Thyroid gland (tissue), 4 donors: Measurements from ENCODE around the gene DAB1. TPM values are rescaled to one million over a fixed set of nuclear protein-coding genes. Genes with fewer than 3 reads are reported as not detected.

Experiments used
- DNase-seq, 2 donors: peaks; one replicate each; pipeline ENCODE4 v3.0.0-alpha.2; 2019
- H3K27ac ChIP-seq, 3 donors: fragments of 200-600 bp; sonication (generic); 1 replicate in 2 of 3; 2 replicates in 1 of 3; pipeline ENCODE4 v1.5.1; 2016 to 2019; ENCODE audit warnings: mild to moderate bottlenecking in 1 of 3, moderate library complexity in 1 of 3
- H3K27me3 ChIP-seq: fragments of 200-600 bp; sonication (generic); one replicate; pipeline ENCODE4 v1.5.1; 2019
- H3K36me3 ChIP-seq, 2 donors: fragments of 200-600 bp; sonication (generic); one replicate each; pipeline ENCODE4 v1.5.1; 2016 to 2019
- H3K4me1 ChIP-seq, 2 donors: fragments of 200-600 bp; sonication (generic); one replicate each; pipeline ENCODE4 v1.5.1; 2017 to 2019
- H3K4me3 ChIP-seq, 3 donors: fragments of 200-600 bp; sonication (generic); replicated peaks in 1 of 3; 1 replicate in 2 of 3; 2 replicates in 1 of 3; pipeline ENCODE4 v1.5.1; 2016; ENCODE audit warnings: mild to moderate bottlenecking in 1 of 3
- H3K9me3 ChIP-seq: fragments of 200-600 bp; sonication (generic); one replicate; pipeline ENCODE4 v1.5.1; 2017
- POLR2A ChIP-seq, 2 donors: fragments of 450-650 bp; IDR thresholded peaks; one replicate each; pipeline ENCODE4 v1.6.1; 2017; ENCODE audit warnings: antibody characterized with exemption in 2 of 2, mild to moderate bottlenecking in 2 of 2, moderate library complexity in 1 of 2
- WGBS, 2 donors: methylation state at CpG; one replicate each; pipeline ENCODE4 v1.1.5; 2017; 5-methylcytosine and 5-hydroxymethylcytosine counted together
- intact Hi-C: fragments of 100-400 bp; cut with DNase I; formaldehyde crosslinking; loops from one replicate; pipeline ENCODE4 v1.15.1; 2023
- total RNA-seq, 4 donors: library from RNA; depleted of rRNA; stranded (reverse); fragments of >200 nt; gene quantifications; one replicate each; pipeline ENCODE4 v1.2.3, GENCODE V29; 2016
- TF ChIP-seq, protein P1 (sequence below), 6 experiments: fragments of 200-600 bp in 3 of 6; fragments of 450-650 bp in 3 of 6; sonication (generic) in 3 of 6; IDR thresholded peaks; one replicate each; pipeline ENCODE4 v1.5.1; 2016 to 2019; ENCODE audit warnings: antibody characterized with exemption in 6 of 6, mild to moderate bottlenecking in 2 of 6, inconsistent platforms in 1 of 6, moderate library complexity in 1 of 6

DAB1 gene
- total RNA-seq, 4 donors from 2014 or later, result under 0.01 to 0.83 (median 0.21) TPM

DNA sequence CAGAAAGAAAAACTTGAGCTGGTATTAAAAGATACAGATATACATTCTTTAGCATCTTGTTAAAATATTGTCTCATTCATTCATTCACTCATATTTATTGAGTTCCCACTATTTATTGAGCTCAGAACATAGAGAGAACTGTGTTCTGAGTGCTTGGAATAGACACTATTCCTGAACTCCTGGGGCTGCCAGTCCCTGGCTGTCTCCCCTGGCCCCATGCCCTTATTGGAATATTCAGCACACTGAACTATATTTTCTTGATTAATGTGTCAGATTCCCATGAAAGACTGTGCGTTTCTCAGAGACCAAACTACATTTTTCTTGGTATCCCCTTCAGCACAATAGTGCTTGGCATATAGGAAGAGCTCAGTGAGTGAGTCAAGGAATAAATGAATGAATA, 44.0 kb upstream of the DAB1 start:
- no peaks in the 10 kb centered on the region for H3K27me3 ChIP-seq
- intact Hi-C loops, result no loop called here
- H3K36me3 ChIP-seq, result no peaks in the 10 kb centered on the region
- no peak for DNase-seq
- WGBS, 2 donors, result 74 to 92% methylated on average over 1 of the region's 1 CpG
- no peak overlapping the region for H3K4me3 ChIP-seq
- H3K4me1 ChIP-seq, result no peaks in the 10 kb centered on the region
- no peak overlapping the region for H3K27ac ChIP-seq
- H3K9me3 ChIP-seq, result no peaks in the 10 kb centered on the region
- TF ChIP-seq, protein P1, sequence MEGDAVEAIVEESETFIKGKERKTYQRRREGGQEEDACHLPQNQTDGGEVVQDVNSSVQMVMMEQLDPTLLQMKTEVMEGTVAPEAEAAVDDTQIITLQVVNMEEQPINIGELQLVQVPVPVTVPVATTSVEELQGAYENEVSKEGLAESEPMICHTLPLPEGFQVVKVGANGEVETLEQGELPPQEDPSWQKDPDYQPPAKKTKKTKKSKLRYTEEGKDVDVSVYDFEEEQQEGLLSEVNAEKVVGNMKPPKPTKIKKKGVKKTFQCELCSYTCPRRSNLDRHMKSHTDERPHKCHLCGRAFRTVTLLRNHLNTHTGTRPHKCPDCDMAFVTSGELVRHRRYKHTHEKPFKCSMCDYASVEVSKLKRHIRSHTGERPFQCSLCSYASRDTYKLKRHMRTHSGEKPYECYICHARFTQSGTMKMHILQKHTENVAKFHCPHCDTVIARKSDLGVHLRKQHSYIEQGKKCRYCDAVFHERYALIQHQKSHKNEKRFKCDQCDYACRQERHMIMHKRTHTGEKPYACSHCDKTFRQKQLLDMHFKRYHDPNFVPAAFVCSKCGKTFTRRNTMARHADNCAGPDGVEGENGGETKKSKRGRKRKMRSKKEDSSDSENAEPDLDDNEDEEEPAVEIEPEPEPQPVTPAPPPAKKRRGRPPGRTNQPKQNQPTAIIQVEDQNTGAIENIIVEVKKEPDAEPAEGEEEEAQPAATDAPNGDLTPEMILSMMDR (IDR thresholded peaks at IDR 0.05), result no peak
- no peak for TF ChIP-seq POLR2A (IDR thresholded peaks at IDR 0.05)

DNA sequence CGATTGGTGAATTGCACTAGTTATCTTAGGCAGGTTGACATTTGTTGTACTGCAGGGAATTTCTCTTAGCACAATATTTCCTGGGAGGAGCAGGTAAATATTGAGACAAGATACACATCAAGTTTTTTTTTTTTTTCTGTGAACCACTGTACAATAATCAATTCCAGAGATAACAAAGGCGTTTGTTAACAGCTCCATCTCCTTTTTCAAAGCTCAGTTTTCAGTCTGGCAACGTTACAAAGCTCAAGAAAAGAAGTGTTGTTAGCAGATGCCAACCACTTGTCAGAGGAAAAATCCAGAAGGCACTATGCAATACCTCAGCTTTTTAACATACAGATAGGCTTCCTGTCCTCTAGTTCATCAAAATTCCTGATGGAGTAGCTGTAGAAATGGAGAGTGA, 40.9 kb upstream of the DAB1 start:
- H3K4me1 ChIP-seq, result no peaks in the 10 kb centered on the region
- 25 to 38% methylated on average over 3 of the region's 3 CpGs for WGBS, 2 donors
- no peaks in the 10 kb centered on the region for H3K36me3 ChIP-seq
- DNase-seq, result no peak
- H3K27ac ChIP-seq, result no peak overlapping the region
- intact Hi-C loops, result no loop called here
- TF ChIP-seq, protein P1 (IDR thresholded peaks at IDR 0.05), result no peak
- TF ChIP-seq POLR2A (IDR thresholded peaks at IDR 0.05), result no peak
- H3K9me3 ChIP-seq, result no peaks in the 10 kb centered on the region
- no peaks in the 10 kb centered on the region for H3K27me3 ChIP-seq
- no peak overlapping the region for H3K4me3 ChIP-seq

DNA sequence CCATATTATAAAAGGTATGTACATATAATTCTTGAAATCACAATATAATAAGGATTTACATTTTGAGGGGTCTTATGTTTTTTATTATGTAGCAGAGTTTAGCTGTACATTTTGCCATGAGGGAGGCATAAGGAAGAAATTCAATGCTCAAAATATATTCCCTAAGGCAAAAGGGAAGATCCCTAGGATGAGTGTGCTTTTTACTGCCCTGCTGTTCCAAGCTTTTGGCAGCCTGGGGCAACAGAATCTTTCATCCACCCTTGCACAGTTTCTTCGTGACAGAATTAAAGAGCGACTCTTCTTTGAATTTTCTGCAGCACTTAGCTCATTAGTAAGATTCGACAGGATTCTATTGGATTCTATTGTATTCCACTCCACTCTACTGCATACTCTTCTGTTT, 39.5 kb upstream of the DAB1 start:
- Histone ChIP-seq H3K4me3 (no peak overlapping the region), H3K4me1 (no peaks in the 10 kb centered on the region), H3K27ac (no peak overlapping the region), H3K9me3 (no peaks in the 10 kb centered on the region), H3K36me3 (no peaks in the 10 kb centered on the region), H3K27me3 (no peaks in the 10 kb centered on the region)
- intact Hi-C loops, result no loop called here
- TF ChIP-seq, protein P1 (IDR thresholded peaks at IDR 0.05), result no peak
- no peak for TF ChIP-seq POLR2A (IDR thresholded peaks at IDR 0.05)
- DNase-seq, result no peak
- WGBS, 2 donors, result 66 to 92% methylated on average over 3 of the region's 3 CpGs

DNA sequence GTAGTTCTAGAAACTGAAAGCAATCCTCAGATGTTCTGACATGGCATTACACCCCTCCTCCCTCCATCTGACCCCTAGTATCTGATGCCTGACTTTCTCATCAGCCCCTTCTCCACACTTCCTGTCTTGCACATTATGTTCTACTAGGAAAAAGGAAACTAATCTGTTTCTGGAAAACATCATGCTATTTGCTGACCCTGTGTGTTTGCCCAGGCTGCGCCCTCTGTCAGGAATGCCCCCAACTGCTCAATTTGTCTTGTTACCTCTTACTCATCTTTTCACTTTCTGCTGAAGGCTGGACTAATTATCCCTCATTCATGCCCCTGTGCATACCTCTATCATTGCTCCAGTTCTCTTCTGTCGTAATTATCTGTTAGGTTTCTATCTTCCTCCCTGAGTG, 37.5 kb upstream of the DAB1 start:
- Histone ChIP-seq H3K4me3 (no peak overlapping the region), H3K9me3 (no peaks in the 10 kb centered on the region), H3K27ac (no peak overlapping the region), H3K27me3 (no peaks in the 10 kb centered on the region), H3K36me3 (no peaks in the 10 kb centered on the region), H3K4me1 (no peaks in the 10 kb centered on the region)
- no peak for DNase-seq
- intact Hi-C loops, result no loop called here
- 74 to 85% methylated on average over 2 of the region's 2 CpGs for WGBS, 2 donors
- TF ChIP-seq, protein P1 (IDR thresholded peaks at IDR 0.05), result no peak
- TF ChIP-seq POLR2A (IDR thresholded peaks at IDR 0.05), result no peak

DNA sequence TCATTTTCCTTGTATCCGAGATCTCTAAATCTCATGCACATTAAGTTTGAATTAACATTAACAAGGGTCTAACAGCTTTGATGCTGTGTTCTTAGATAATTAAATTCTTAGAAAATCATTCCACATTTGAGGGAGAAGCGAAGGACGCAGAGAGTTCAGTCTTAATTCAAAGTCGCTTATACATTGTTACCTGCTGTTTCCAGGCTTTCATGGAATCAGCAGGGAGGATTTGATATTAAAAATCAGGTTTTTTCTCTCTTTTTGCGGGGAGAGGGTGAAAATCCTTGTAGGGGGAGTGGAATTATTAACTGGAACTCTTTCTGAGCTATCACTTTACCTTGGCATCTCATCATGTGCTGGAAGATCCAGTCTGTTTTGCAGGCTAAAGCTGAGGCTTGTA, 27.7 kb upstream of the DAB1 start:
- TF ChIP-seq, protein P1 (IDR thresholded peaks at IDR 0.05), result no peak
- TF ChIP-seq POLR2A (IDR thresholded peaks at IDR 0.05), result no peak
- Histone ChIP-seq H3K4me1 (no peaks in the 10 kb centered on the region), H3K27ac (no peak overlapping the region), H3K27me3 (no peaks in the 10 kb centered on the region), H3K9me3 (no peaks in the 10 kb centered on the region), H3K36me3 (no peaks in the 10 kb centered on the region), H3K4me3 (no peak overlapping the region)
- no peak for DNase-seq
- 70 to 78% methylated on average over 5 of the region's 5 CpGs for WGBS, 2 donors
- intact Hi-C loops, result no loop called here
